Measurements from ENCODE around the gene FTO. TPM values are rescaled to one million over a fixed set of nuclear protein-coding genes. Genes with fewer than 3 reads are reported as not detected.

FTO gene
- polyA plus RNA-seq, 2 of the 4 experiments (the other 2 are of a cell fraction) = 48.7 to 101 TPM

DNA sequence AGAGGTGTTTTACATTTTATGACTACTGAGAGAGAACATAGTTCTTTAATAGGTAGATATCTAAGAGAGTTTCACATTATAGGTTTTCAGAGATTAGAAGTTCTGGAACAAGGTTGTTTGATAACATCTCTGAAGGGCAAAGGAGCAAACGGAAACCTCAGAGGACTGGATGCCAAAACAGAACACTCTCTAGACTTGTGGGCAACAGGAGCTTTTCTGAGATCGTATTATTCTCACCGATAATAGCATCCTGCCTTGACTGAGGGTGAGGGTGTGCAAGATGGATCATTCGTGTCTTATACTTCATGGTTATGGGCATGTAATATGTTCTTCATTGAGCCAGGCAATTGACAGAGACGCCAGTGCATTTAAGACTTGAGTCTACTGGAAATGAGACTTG is 347.9 kb downstream of the FTO start:
- FAIRE-seq (no peak), DNase-seq (ENCODE audit: low read depth in 1 of 2, low spot score in 1 of 2) (no peak), ATAC-seq (no peak)
- POLR2A ChIA-PET = no interaction called here
- Histone ChIP-seq H3K4me1 (no peaks in the 10 kb centered on the region), H3K4me3 (no peak overlapping the region), H3K27ac (no peak overlapping the region), H3K4me2 (no peak overlapping the region), H3K9me3 (no peaks in the 10 kb centered on the region)
- 95% methylated on average over 5 of the region's 5 CpGs for WGBS (ENCODE audit: missing lambda C conversion rate)
- TF ChIP-seq TP53 (CRISPR knock-in tag; IDR thresholded peaks at IDR 0.05) (no peak), CEBPB (IDR thresholded peaks at IDR 0.05) (no peak), CBX8 (IDR thresholded peaks at IDR 0.05) (no peak), NR3C1 (IDR thresholded peaks at IDR 0.05) (no peak), TFCP2L1 (CRISPR knock-in tag; IDR thresholded peaks at IDR 0.05) (no peak), ZNF302 (CRISPR knock-in tag; IDR thresholded peaks at IDR 0.05) (no peak), FOXS1 (CRISPR knock-in tag; IDR thresholded peaks at IDR 0.05) (no peak), GATA3 (IDR thresholded peaks at IDR 0.05; ENCODE audit: borderline replicate concordance) (no peak), RCOR1 (IDR thresholded peaks at IDR 0.05; ENCODE audit: low read depth, low read length) (no peak), ZC3H11A (IDR thresholded peaks at IDR 0.05) (no peak), HOXB13 (CRISPR knock-in tag; IDR thresholded peaks at IDR 0.05; ENCODE audit: low read depth) (no peak), NPAS2 (CRISPR knock-in tag; IDR thresholded peaks at IDR 0.05; ENCODE audit: borderline replicate concordance) (no peak), FOSB (CRISPR knock-in tag; IDR thresholded peaks at IDR 0.05) (no peak), KDM1A (IDR thresholded peaks at IDR 0.05; ENCODE audit: low read depth) (no peak)
- CTCF ChIA-PET = interaction anchor here (0.6 to 0.9 kb wide), 2 partner anchors 31 to 39 kb away, joined by 3 to 5 read pairs; no protein-coding TSS in a partner anchor

DNA sequence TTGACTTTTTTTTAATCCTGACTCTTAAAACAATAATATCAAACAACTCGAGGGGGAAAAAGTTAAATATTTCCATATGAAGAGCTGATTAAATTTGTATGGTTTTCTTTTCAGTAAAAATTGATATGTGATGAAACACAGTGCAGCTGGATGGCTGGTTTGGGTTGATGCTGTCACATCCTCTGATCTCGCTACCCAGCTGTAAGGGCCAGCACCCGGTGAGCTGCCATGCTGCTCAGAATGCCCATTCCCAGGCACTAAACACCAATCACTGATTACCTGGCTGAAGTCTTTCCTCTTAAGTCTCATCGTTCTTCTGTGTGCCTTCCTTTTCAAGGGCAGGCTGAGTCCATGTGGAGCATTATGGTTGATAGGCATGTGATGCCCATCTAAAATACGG is 348.3 kb downstream of the FTO start:
- FAIRE-seq (no peak), DNase-seq (ENCODE audit: low read depth in 1 of 2, low spot score in 1 of 2) (no peak), ATAC-seq (no peak)
- Histone ChIP-seq H3K9me3 (no peaks in the 10 kb centered on the region), H3K4me2 (no peak overlapping the region), H3K4me3 (no peak overlapping the region), H3K27ac (no peak overlapping the region), H3K4me1 (no peaks in the 10 kb centered on the region)
- WGBS (ENCODE audit: missing lambda C conversion rate) = 85% methylated on average over 5 of the region's 5 CpGs
- ChIA-PET POLR2A (no interaction called here), CTCF (interaction anchor here (0.9 kb wide), 1 partner anchor 31 kb away, joined by 3 read pairs; no protein-coding TSS in a partner anchor)
- TF ChIP-seq ESRRA (IDR thresholded peaks at IDR 0.05; ENCODE audit: borderline replicate concordance, low read length) (no peak), RAD21 (conservative IDR thresholded peaks at IDR 0.05 in 1 of 2, IDR thresholded peaks at IDR 0.05 in 1 of 2) (no peak), KDM5A (IDR thresholded peaks at IDR 0.05) (no peak), JUN (IDR thresholded peaks at IDR 0.05) (no peak), SREBF2 (IDR thresholded peaks at IDR 0.05) (no peak), CBX8 (IDR thresholded peaks at IDR 0.05) (no peak), NFE2L2 (conservative IDR thresholded peaks at IDR 0.05; ENCODE audit: low read length) (no peak), MYC (IDR thresholded peaks at IDR 0.05; ENCODE audit: borderline replicate concordance, low read length) (no peak), FOSB (CRISPR knock-in tag; IDR thresholded peaks at IDR 0.05) (no peak), PHF8 (IDR thresholded peaks at IDR 0.05; ENCODE audit: borderline replicate concordance, low read depth) (no peak), FOSL2 (IDR thresholded peaks at IDR 0.05) (no peak), FOSL2 (CRISPR knock-in tag; IDR thresholded peaks at IDR 0.05) (no peak), FOXS1 (CRISPR knock-in tag; IDR thresholded peaks at IDR 0.05) (no peak), SMC3 (IDR thresholded peaks at IDR 0.05) (no peak), RFX5 (IDR thresholded peaks at IDR 0.05) (no peak)
- TF ChIP-seq, protein P1, sequence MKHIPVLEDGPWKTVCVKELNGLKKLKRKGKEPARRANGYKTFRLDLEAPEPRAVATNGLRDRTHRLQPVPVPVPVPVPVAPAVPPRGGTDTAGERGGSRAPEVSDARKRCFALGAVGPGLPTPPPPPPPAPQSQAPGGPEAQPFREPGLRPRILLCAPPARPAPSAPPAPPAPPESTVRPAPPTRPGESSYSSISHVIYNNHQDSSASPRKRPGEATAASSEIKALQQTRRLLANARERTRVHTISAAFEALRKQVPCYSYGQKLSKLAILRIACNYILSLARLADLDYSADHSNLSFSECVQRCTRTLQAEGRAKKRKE (CRISPR knock-in tag; IDR thresholded peaks at IDR 0.05; ENCODE audit: low read depth) = no peak
- TF ChIP-seq, protein P2, sequence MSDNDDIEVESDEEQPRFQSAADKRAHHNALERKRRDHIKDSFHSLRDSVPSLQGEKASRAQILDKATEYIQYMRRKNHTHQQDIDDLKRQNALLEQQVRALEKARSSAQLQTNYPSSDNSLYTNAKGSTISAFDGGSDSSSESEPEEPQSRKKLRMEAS (IDR thresholded peaks at IDR 0.05) = no peak
- TF ChIP-seq, protein P3, sequence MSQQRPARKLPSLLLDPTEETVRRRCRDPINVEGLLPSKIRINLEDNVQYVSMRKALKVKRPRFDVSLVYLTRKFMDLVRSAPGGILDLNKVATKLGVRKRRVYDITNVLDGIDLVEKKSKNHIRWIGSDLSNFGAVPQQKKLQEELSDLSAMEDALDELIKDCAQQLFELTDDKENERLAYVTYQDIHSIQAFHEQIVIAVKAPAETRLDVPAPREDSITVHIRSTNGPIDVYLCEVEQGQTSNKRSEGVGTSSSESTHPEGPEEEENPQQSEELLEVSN (IDR thresholded peaks at IDR 0.05; ENCODE audit: borderline replicate concordance, low read depth) = no peak

All from A549 (cell line).